ENCODE data around the gene TBL2.
"Not testable (repeated sequence)": the region's sequence is repeated elsewhere in the genome, so short reads cannot be mapped to it uniquely, and the experiment has no call there.

The TBL2 gene

GRCh38 chr7:73537051-73537450, 41.3 kb downstream of the TBL2 start:
- in situ Hi-C loops (cut with HindIII; ENCODE audit: low sequenced_read_pairs): no loop called here

GRCh38 chr7:73536479-73536878, 41.9 kb downstream of the TBL2 start:
- in situ Hi-C loops (cut with HindIII; ENCODE audit: low sequenced_read_pairs): no loop called here

GRCh38 chr7:73535918-73536317, 42.5 kb downstream of the TBL2 start:
- in situ Hi-C loops (cut with HindIII; ENCODE audit: low sequenced_read_pairs): not testable (repeated sequence)

- in situ Hi-C loops (cut with HindIII; ENCODE audit: low sequenced_read_pairs): no loop called here
Measured at GRCh38 chr7:73533742-73534141, 44.6 kb downstream of the TBL2 start.

GRCh38 chr7:73532224-73532623, 46.2 kb downstream of the TBL2 start:
- in situ Hi-C loops (cut with HindIII; ENCODE audit: low sequenced_read_pairs): no loop called here

- in situ Hi-C loops (cut with HindIII; ENCODE audit: low sequenced_read_pairs): no loop called here
Measured at GRCh38 chr7:73530800-73531199, 47.6 kb downstream of the TBL2 start.

- in situ Hi-C loops (cut with HindIII; ENCODE audit: low sequenced_read_pairs): no loop called here
Measured at GRCh38 chr7:73526896-73527821, 51.2 kb downstream of the TBL2 start.

GRCh38 chr7:73526158-73526494, 52.3 kb downstream of the TBL2 start:
- in situ Hi-C loops (cut with HindIII; ENCODE audit: low sequenced_read_pairs): not testable (repeated sequence)

GRCh38 chr7:73522105-73522872, 56.1 kb downstream of the TBL2 start, which contains the start of gene BAZ1B:
Gene BAZ1B, minus strand, starts transcription at chr7:73522293. Its CDS starts 360 bp downstream, at chr7:73521933.
- in situ Hi-C loops (cut with HindIII; ENCODE audit: low sequenced_read_pairs): loop anchor here (5.0 kb wide), 2 partner anchors 80 to 180 kb away; no protein-coding TSS in a partner anchor

GRCh38 chr7:73521636-73522104, 56.7 kb downstream of the TBL2 start:
- in situ Hi-C loops (cut with HindIII; ENCODE audit: low sequenced_read_pairs): loop anchor here (5.0 kb wide), 2 partner anchors 81 to 179 kb away; no protein-coding TSS in a partner anchor

- in situ Hi-C loops (cut with HindIII; ENCODE audit: low sequenced_read_pairs): loop anchor here (5.0 kb wide), 2 partner anchors 81 to 179 kb away; no protein-coding TSS in a partner anchor
Measured at GRCh38 chr7:73520673-73521635, 57.4 kb downstream of the TBL2 start.

- in situ Hi-C loops (cut with HindIII; ENCODE audit: low sequenced_read_pairs): loop anchor here (5.0 kb wide), 4 partner anchors 48 to 178 kb away; no protein-coding TSS in a partner anchor
Measured at GRCh38 chr7:73519867-73520672, 58.3 kb downstream of the TBL2 start.

GRCh38 chr7:73518470-73518869, 59.9 kb downstream of the TBL2 start:
- in situ Hi-C loops (cut with HindIII; ENCODE audit: low sequenced_read_pairs): loop anchor here (5.0 kb wide), 2 partner anchors 46 to 76 kb away; no protein-coding TSS in a partner anchor

All from endothelial cell of hepatic sinusoid (primary cell).